Measurements from ENCODE around the gene RIPPLY3.

RIPPLY3 gene

DNA sequence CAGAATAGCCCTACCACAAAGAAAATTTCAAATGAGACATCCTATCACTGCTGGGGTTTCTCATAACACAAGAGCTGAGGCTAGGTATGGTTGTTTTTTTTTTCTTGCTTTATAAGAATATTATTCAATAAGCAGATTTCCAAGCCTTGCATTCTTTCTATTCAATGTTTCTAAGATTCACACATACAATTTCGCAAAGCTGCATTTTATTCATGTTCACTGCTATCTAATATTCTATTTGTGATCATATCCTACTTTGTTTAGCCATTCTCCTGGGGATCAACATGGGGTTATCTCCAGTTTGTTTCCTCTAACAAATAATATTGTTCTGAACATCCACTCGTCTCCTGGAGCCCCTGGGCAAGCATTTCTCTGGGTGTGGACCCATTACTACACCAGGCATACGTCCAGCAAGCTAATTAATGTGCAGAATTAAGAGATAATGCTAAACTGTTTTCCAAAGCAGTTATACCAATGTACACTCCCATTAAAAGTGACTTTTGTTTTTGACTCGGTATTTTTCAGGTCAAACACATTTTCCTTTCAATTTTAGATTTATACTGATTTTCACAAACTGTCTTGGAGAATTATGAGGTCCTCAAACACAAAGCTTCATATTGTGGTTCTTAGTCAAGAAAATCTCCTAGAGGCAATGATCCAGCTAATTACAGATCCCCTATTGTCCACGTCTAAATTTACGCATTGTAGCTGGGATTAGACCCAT lies 24.4 kb upstream of the RIPPLY3 start:
- no peak for TF ChIP-seq ESRRG (CRISPR knock-in tag; IDR thresholded peaks at IDR 0.05)
- TF ChIP-seq BACH2 (CRISPR knock-in tag; IDR thresholded peaks at IDR 0.05; ENCODE audit: borderline replicate concordance) = no peak
- TF ChIP-seq SNAI2 (CRISPR knock-in tag; IDR thresholded peaks at IDR 0.05) = no peak
- no peak for TF ChIP-seq CSRNP3 (CRISPR knock-in tag; IDR thresholded peaks at IDR 0.05)
- TF ChIP-seq ZNF565 (CRISPR knock-in tag; conservative IDR thresholded peaks at IDR 0.05; ENCODE audit: low read depth) = no peak
- TF ChIP-seq ISL1 (CRISPR knock-in tag; IDR thresholded peaks at IDR 0.05) = no peak
- TF ChIP-seq ZFP30 (CRISPR knock-in tag; IDR thresholded peaks at IDR 0.05) = no peak
- no peak for TF ChIP-seq ZFP3 (CRISPR knock-in tag; IDR thresholded peaks at IDR 0.05)
- TF ChIP-seq OSR1 (CRISPR knock-in tag; IDR thresholded peaks at IDR 0.05) = no peak
- TF ChIP-seq CREB5 (CRISPR knock-in tag; IDR thresholded peaks at IDR 0.05; ENCODE audit: low read depth) = no peak
- TF ChIP-seq PPARA (CRISPR knock-in tag; IDR thresholded peaks at IDR 0.05; ENCODE audit: borderline replicate concordance) = no peak
- no peak for TF ChIP-seq ZNF70 (CRISPR knock-in tag; IDR thresholded peaks at IDR 0.05)
- no peak for TF ChIP-seq RARB (CRISPR knock-in tag; IDR thresholded peaks at IDR 0.05)
- TF ChIP-seq ARNTL (CRISPR knock-in tag; IDR thresholded peaks at IDR 0.05; ENCODE audit: borderline replicate concordance, low read depth) = no peak
- no peak for TF ChIP-seq GLIS3 (CRISPR knock-in tag; IDR thresholded peaks at IDR 0.05)
- TF ChIP-seq TCF4 (CRISPR knock-in tag; IDR thresholded peaks at IDR 0.05; ENCODE audit: borderline replicate concordance) = no peak
- no peak for ATAC-seq

GRCh38 chr21:36985751-36986594 lies 20.5 kb upstream of the RIPPLY3 start:
- no peak for ATAC-seq
- no peak for TF ChIP-seq SNAI2 (CRISPR knock-in tag; IDR thresholded peaks at IDR 0.05)
- no peak for TF ChIP-seq ARNTL (CRISPR knock-in tag; IDR thresholded peaks at IDR 0.05; ENCODE audit: borderline replicate concordance, low read depth)
- no peak for TF ChIP-seq CSRNP3 (CRISPR knock-in tag; IDR thresholded peaks at IDR 0.05)
- no peak for TF ChIP-seq ZNF8 (CRISPR knock-in tag; IDR thresholded peaks at IDR 0.05)
- TF ChIP-seq, protein P1, sequence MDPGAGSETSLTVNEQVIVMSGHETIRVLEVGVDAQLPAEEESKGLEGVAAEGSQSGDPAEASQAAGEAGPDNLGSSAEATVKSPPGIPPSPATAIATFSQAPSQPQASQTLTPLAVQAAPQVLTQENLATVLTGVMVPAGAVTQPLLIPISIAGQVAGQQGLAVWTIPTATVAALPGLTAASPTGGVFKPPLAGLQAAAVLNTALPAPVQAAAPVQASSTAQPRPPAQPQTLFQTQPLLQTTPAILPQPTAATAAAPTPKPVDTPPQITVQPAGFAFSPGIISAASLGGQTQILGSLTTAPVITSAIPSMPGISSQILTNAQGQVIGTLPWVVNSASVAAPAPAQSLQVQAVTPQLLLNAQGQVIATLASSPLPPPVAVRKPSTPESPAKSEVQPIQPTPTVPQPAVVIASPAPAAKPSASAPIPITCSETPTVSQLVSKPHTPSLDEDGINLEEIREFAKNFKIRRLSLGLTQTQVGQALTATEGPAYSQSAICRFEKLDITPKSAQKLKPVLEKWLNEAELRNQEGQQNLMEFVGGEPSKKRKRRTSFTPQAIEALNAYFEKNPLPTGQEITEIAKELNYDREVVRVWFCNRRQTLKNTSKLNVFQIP (CRISPR knock-in tag; IDR thresholded peaks at IDR 0.05; ENCODE audit: borderline replicate concordance, low read depth) = no peak
- TF ChIP-seq ZFP30 (CRISPR knock-in tag; IDR thresholded peaks at IDR 0.05) = no peak
- no peak for TF ChIP-seq ZC3H10 (CRISPR knock-in tag; IDR thresholded peaks at IDR 0.05)
- TF ChIP-seq PATZ1 (CRISPR knock-in tag; IDR thresholded peaks at IDR 0.05; ENCODE audit: borderline replicate concordance) = no peak
- no peak for TF ChIP-seq RARB (CRISPR knock-in tag; IDR thresholded peaks at IDR 0.05)
- no peak for TF ChIP-seq ZFP3 (CRISPR knock-in tag; IDR thresholded peaks at IDR 0.05)
- no peak for TF ChIP-seq TCF4 (CRISPR knock-in tag; IDR thresholded peaks at IDR 0.05; ENCODE audit: borderline replicate concordance)
- TF ChIP-seq ISL1 (CRISPR knock-in tag; IDR thresholded peaks at IDR 0.05) = no peak
- TF ChIP-seq TOX (CRISPR knock-in tag; IDR thresholded peaks at IDR 0.05; ENCODE audit: borderline replicate concordance) = no peak
- TF ChIP-seq ZNF70 (CRISPR knock-in tag; IDR thresholded peaks at IDR 0.05) = no peak
- TF ChIP-seq CREB5 (CRISPR knock-in tag; IDR thresholded peaks at IDR 0.05; ENCODE audit: low read depth) = no peak
- TF ChIP-seq ZNF565 (CRISPR knock-in tag; conservative IDR thresholded peaks at IDR 0.05; ENCODE audit: low read depth) = no peak

Measured in SK-N-SH treated with all-trans-retinoic acid at 6 μM for 48 hours (cell line).